Ovary (tissue), 9 donors: ENCODE data around the gene ADK. TPM values are rescaled to one million over a fixed set of nuclear protein-coding genes. Genes with fewer than 3 reads are reported as not detected.

Experiments
- DNase-seq, 5 donors: peaks; one replicate each; pipeline ENCODE4 v3.0.0-alpha.2; 2019 to 2020
- H3K27ac ChIP-seq, 2 donors: fragments of 200-600 bp; one replicate each; pipeline versions ENCODE4 v1.5.1 to v1.8.0; 2019 to 2022
- H3K27me3 ChIP-seq: fragments of 200-600 bp; one replicate; pipeline ENCODE4 v1.8.0; 2022
- H3K36me3 ChIP-seq: fragments of 200-600 bp; sonication (generic); one replicate; pipeline ENCODE4 v1.5.1; 2019
- H3K4me1 ChIP-seq: one replicate; pipeline ENCODE4 v1.8.1; 2013; ENCODE audit warnings: mild to moderate bottlenecking, moderate library complexity; ENCODE audit not compliant: insufficient read depth
- H3K4me3 ChIP-seq: fragments of 200-600 bp; sonication (generic); one replicate; pipeline ENCODE4 v1.5.1; 2017
- H3K9me3 ChIP-seq, 2 donors: fragments of 200-600 bp in 1 of 2; sonication (generic) in 1 of 2; one replicate each; pipeline versions ENCODE4 v1.5.1 to v1.8.1; 2013 to 2019; ENCODE audit warnings: mild to moderate bottlenecking in 1 of 2, moderate library complexity in 1 of 2
- CTCF ChIP-seq, 3 donors: fragments of 450-650 bp in 2 of 3; fragments of 200-600 bp in 1 of 3; IDR thresholded peaks; one replicate each; pipeline versions ENCODE4 v1.5.1 to v1.8.0; 2016 to 2022; ENCODE audit warnings: antibody characterized with exemption in 3 of 3, mild to moderate bottlenecking in 1 of 3
- EP300 ChIP-seq: sonication (generic); formaldehyde crosslinking; IDR thresholded peaks from one replicate; pipeline ENCODE4 v1.6.1; 2017; ENCODE audit warnings: antibody characterized with exemption
- POLR2A ChIP-seq: fragments of 450-650 bp; IDR thresholded peaks from one replicate; pipeline ENCODE4 v1.6.1; 2017; ENCODE audit warnings: antibody characterized with exemption, mild to moderate bottlenecking, moderate library complexity
- whole genome bisulfite sequencing, 3 donors: extraction: QIAGEN DNeasy Blood & Tissue Kit in 1 of 3; methylation state at CpG; one replicate each; pipeline versions ENCODE4 v1.1.5 to v1.1.7; 2013 to 2017; 5-methylcytosine and 5-hydroxymethylcytosine counted together
- intact Hi-C, 4 donors: fragments of 100-400 bp; cut with DNase I; formaldehyde crosslinking; loops; one replicate each; pipeline versions ENCODE4 v1.11.0 to v1.15.1; 2022 to 2023
- polyA plus RNA-seq, 2 donors: library from polyadenylated mRNA; stranded (reverse); fragments of 200-250 nt in 1 of 2; fragments of 350-450 nt in 1 of 2; fragmentation: Illumina TruSeq in 1 of 2; extraction: RNeasy Lipid Tissue Mini Kit (QIAGEN cat#74804) in 1 of 2; gene quantifications; one replicate each; pipeline ENCODE4 v1.2.3, GENCODE V29; 2013 to 2014
- total RNA-seq, 7 donors: library from RNA; depleted of rRNA in 2 of 7; stranded (reverse); fragments of >200 nt in 2 of 7; fragmentation: NEBNext Ultra II Directional in 3 of 7; extraction: Animal tissue kit (Norgen Biotek cat#: 25700) in 3 of 7; gene quantifications; one replicate each; pipeline versions ENCODE4 v1.1.0 to v1.2.4, GENCODE V29; 2016 to 2023
- donor health status: DM: no; HTN: no; CAD: no; lungs with moderate emphysema.
- donor health status: DM: no; HTN: no; CAD: no.
- donor health status: Bipolar disorder and iron deficiency.
- donor health status: DM: yes; HTN: yes; CAD: no.
- donor health status: DM: no; HTN: no; CAD: no.
- donor health status: DM: yes; HTN: yes; CAD: no.

Gene ADK
- total and polyA plus RNA-seq, 9 donors, result 9.4 to 20.4 (median 12.2) TPM

- Histone ChIP-seq H3K27ac (peak within 1 kb of the TSS; percentile 53 to 86), H3K9me3 (no peaks in the 10 kb centered on the region), H3K36me3 (no peaks in the 10 kb centered on the region), H3K27me3 (no peaks in the 10 kb centered on the region), H3K4me1 (peaks cover 2% of the 10 kb centered on the region), H3K4me3 (peak within 1 kb of the TSS; percentile 93)
- TF ChIP-seq POLR2A, result peak; percentile 24
- TF ChIP-seq EP300, result no peak
- no peak for TF ChIP-seq CTCF (IDR thresholded peaks at IDR 0.05)
- 0% methylated on average over 31 to 32 of the region's 32 CpGs for WGBS, 3 donors
- intact Hi-C loops, result loop anchor here in 1 of 4 donors (5.0 kb wide), 1 partner anchor 677 kb away; the partner anchor contains the start of gene KAT6B
- peak; percentile 83 to 86 (median 85) for DNase-seq
Observed at GRCh38 chr10:74150204-74150989, 624 bp upstream of the ADK start, which contains the start of gene AP3M1. AP3M1 (minus strand) TSS chr10:74150828; CDS start chr10:74138379, 12,449 bp downstream.

- H3K9me3 ChIP-seq, result no peaks in the 10 kb centered on the region
- intact Hi-C loops, result loop anchor here in 1 of 4 donors (5.0 kb wide), 1 partner anchor 675 kb away; the partner anchor contains the start of gene KAT6B
- WGBS, 3 donors, result 29 to 32% (median 29%) methylated on average over 5 of the region's 5 CpGs
- H3K27me3 ChIP-seq, result no peaks in the 10 kb centered on the region
- no peaks in the 10 kb centered on the region for H3K36me3 ChIP-seq
- peak overlapping the region in 1 of 2 donors; percentile 86 for H3K27ac ChIP-seq
- peaks cover 2% of the 10 kb centered on the region for H3K4me1 ChIP-seq
- no peak for DNase-seq
- peak overlapping the region; percentile 93 for H3K4me3 ChIP-seq
- TF ChIP-seq POLR2A, result no peak
- TF ChIP-seq CTCF (IDR thresholded peaks at IDR 0.05), result no peak
- no peak for TF ChIP-seq EP300
Observed at GRCh38 chr10:74151879-74152722, 1.1 kb downstream of the ADK start.

DNA sequence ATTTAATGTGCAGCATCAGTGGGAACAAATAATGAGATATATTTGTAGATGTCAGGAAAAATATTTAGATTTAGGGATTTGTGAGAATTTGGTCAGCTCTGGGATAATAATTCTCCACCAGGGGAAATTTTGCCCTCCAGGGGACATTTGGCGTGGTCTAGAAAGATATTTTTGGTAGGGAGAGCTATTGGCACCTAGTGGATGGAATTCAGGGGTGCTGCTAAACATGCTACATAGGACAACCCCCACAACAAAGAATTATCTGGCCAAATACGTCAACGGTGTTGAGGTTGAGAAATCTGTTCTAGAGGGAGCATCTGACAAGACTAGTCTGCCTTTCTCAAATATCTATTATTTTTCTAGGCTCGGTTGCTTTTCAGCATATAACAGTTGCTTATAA lies 2.1 kb downstream of the ADK start:
- WGBS, 3 donors, result 43 to 49% (median 47%) methylated on average over 4 of the region's 4 CpGs
- peaks cover 2% of the 10 kb centered on the region for H3K4me1 ChIP-seq
- no peak for TF ChIP-seq POLR2A
- TF ChIP-seq CTCF (IDR thresholded peaks at IDR 0.05), result no peak
- TF ChIP-seq EP300, result no peak
- H3K27ac ChIP-seq, result no peak overlapping the region
- H3K9me3 ChIP-seq, result no peaks in the 10 kb centered on the region
- intact Hi-C loops, result loop anchor here in 1 of 4 donors (5.0 kb wide), 1 partner anchor 674 kb away; the partner anchor contains the start of gene KAT6B
- H3K36me3 ChIP-seq, result no peaks in the 10 kb centered on the region
- H3K27me3 ChIP-seq, result no peaks in the 10 kb centered on the region
- no peak overlapping the region for H3K4me3 ChIP-seq
- DNase-seq, result no peak

GRCh38 chr10:74153676-74154075 lies 2.7 kb downstream of the ADK start:
- DNase-seq, result no peak
- Histone ChIP-seq H3K27ac (no peak overlapping the region), H3K27me3 (no peaks in the 10 kb centered on the region), H3K36me3 (no peaks in the 10 kb centered on the region), H3K4me1 (peaks cover 2% of the 10 kb centered on the region), H3K9me3 (no peaks in the 10 kb centered on the region), H3K4me3 (no peak overlapping the region)
- TF ChIP-seq POLR2A (no peak), CTCF (IDR thresholded peaks at IDR 0.05) (no peak), EP300 (no peak)
- WGBS, 3 donors, result 66 to 87% (median 74%) methylated on average over 4 of the region's 4 CpGs
- intact Hi-C loops, result loop anchor here in 1 of 4 donors (5.0 kb wide), 1 partner anchor 674 kb away; the partner anchor contains the start of gene KAT6B
